WTC11 (cell line): ENCODE data around the gene NMU. TPM values are rescaled to one million over a fixed set of nuclear protein-coding genes. Genes with fewer than 3 reads are reported as not detected.
A peak's percentile ranks its signal among the peaks of the same experiment; 100 is the strongest.

Experiments used
- ATAC-seq: fragments of 200-7000 bp; cut with Tn5 transposase; 2 replicates; pipeline ENCODE4 v1.10.0; 2021; ENCODE audit warnings: mild to moderate bottlenecking, moderate library complexity
- CTCF ChIA-PET: fragments of 300-600 bp; sonication (Branson Sonifier 250); formaldehyde crosslinking; loops from one replicate; lab custom pipeline; 2021; ENCODE audit warnings: antibody characterized with exemption; lab: Charles Lee
- POLR2A ChIA-PET: fragments of 350-600 bp; sonication (Branson Sonifier 250); formaldehyde crosslinking; loops from one replicate; lab custom pipeline; 2021; ENCODE audit warnings: antibody characterized with exemption; lab: Charles Lee
- DNase-seq: peaks from one replicate; pipeline ENCODE4 v3.0.0; 2021; ENCODE audit warnings: low spot score
- H3K27ac Mint-ChIP-seq: 2 replicates; pipeline ENCODE4 v1.8.0; 2021; ENCODE audit warnings: mixed read lengths
- H3K27me3 Mint-ChIP-seq: 2 replicates; pipeline ENCODE4 v1.8.0; 2021; ENCODE audit warnings: low read depth, mild to moderate bottlenecking, moderate library complexity, mixed read lengths
- H3K36me3 Mint-ChIP-seq: 2 replicates; pipeline ENCODE4 v1.8.0; 2021; ENCODE audit warnings: mixed read lengths
- H3K4me1 Mint-ChIP-seq: 2 replicates; pipeline ENCODE4 v1.8.0; 2022; ENCODE audit warnings: mixed read lengths
- H3K4me3 Mint-ChIP-seq: 2 replicates; pipeline ENCODE4 v1.8.0; 2021; ENCODE audit warnings: mild to moderate bottlenecking, moderate library complexity, mixed read lengths
- H3K9me3 Mint-ChIP-seq: 2 replicates; pipeline ENCODE4 v1.8.0; 2021; ENCODE audit warnings: mixed read lengths
- CREB1 ChIP-seq: sonication (generic); formaldehyde crosslinking; IDR thresholded peaks from 2 replicates; pipeline ENCODE4 v1.8.0; 2023; ENCODE audit warnings: mild to moderate bottlenecking, missing genetic modification reagents
- CREM ChIP-seq: sonication (generic); formaldehyde crosslinking; IDR thresholded peaks from 2 replicates; pipeline ENCODE4 v1.8.1; 2022; ENCODE audit warnings: mild to moderate bottlenecking, missing genetic modification reagents, moderate library complexity
- ETV6 ChIP-seq: sonication (generic); formaldehyde crosslinking; IDR thresholded peaks from 2 replicates; pipeline ENCODE4 v1.8.1; 2022; ENCODE audit warnings: mild to moderate bottlenecking, missing genetic modification reagents
- FOXJ3 ChIP-seq: sonication (generic); formaldehyde crosslinking; IDR thresholded peaks from 2 replicates; pipeline ENCODE4 v1.9.0; 2021; ENCODE audit warnings: missing genetic modification reagents, mild to moderate bottlenecking, borderline replicate concordance
- GTF2I ChIP-seq: fragments of 250-450 bp; sonication (Bioruptor Pico); conservative IDR thresholded peaks from 2 replicates; pipeline ENCODE4 v1.4.0; 2021; ENCODE audit warnings: mild to moderate bottlenecking
- HMGA2 ChIP-seq: fragments of 250-450 bp; sonication (Bioruptor Pico); IDR thresholded peaks from 2 replicates; pipeline ENCODE4 v1.4.0; 2021; ENCODE audit warnings: mild to moderate bottlenecking, moderate library complexity
- JAZF1 ChIP-seq: fragments of 250-450 bp; sonication (Bioruptor Pico); IDR thresholded peaks from 2 replicates; pipeline ENCODE4 v1.9.0; 2021; ENCODE audit warnings: moderate library complexity, mild to moderate bottlenecking, inconsistent platforms
- KAT7 ChIP-seq: sonication (generic); formaldehyde crosslinking; IDR thresholded peaks from 2 replicates; pipeline ENCODE4 v1.8.1; 2023; ENCODE audit warnings: missing genetic modification reagents, mild to moderate bottlenecking, borderline replicate concordance
- MYBL2 ChIP-seq: sonication (generic); formaldehyde crosslinking; IDR thresholded peaks from 2 replicates; pipeline ENCODE4 v1.8.1; 2023; ENCODE audit warnings: mild to moderate bottlenecking, moderate library complexity, missing genetic modification reagents
- NR1H2 ChIP-seq: sonication (generic); formaldehyde crosslinking; IDR thresholded peaks from 2 replicates; pipeline ENCODE4 v1.9.0; 2021; ENCODE audit warnings: mild to moderate bottlenecking, moderate library complexity, missing genetic modification reagents
- NR3C1 ChIP-seq: sonication (generic); formaldehyde crosslinking; conservative IDR thresholded peaks from 2 replicates; pipeline ENCODE4 v1.8.1; 2023; ENCODE audit warnings: low read depth, mild to moderate bottlenecking, missing genetic modification reagents
- PRRX2 ChIP-seq: fragments of 250-450 bp; sonication (Bioruptor Pico); IDR thresholded peaks from 2 replicates; pipeline ENCODE4 v1.8.0; 2021; ENCODE audit warnings: mild to moderate bottlenecking
- SOX15 ChIP-seq: fragments of 250-450 bp; sonication (Bioruptor Pico); IDR thresholded peaks from 2 replicates; pipeline ENCODE4 v1.9.0; 2021; ENCODE audit warnings: mild to moderate bottlenecking
- TEAD4 ChIP-seq: sonication (generic); formaldehyde crosslinking; IDR thresholded peaks from 2 replicates; pipeline ENCODE4 v1.8.0; 2022; ENCODE audit warnings: mild to moderate bottlenecking, missing genetic modification reagents
- TP53 ChIP-seq: sonication (generic); formaldehyde crosslinking; IDR thresholded peaks from 2 replicates; pipeline ENCODE4 v1.8.1; 2023; ENCODE audit warnings: mild to moderate bottlenecking, missing genetic modification reagents
- ZBTB21 ChIP-seq: sonication (generic); formaldehyde crosslinking; IDR thresholded peaks from 2 replicates; pipeline ENCODE4 v1.8.1; 2023; ENCODE audit warnings: mild to moderate bottlenecking, missing genetic modification reagents, borderline replicate concordance
- ZNF219 ChIP-seq: sonication (generic); formaldehyde crosslinking; IDR thresholded peaks from 2 replicates; pipeline ENCODE4 v1.8.0; 2023; ENCODE audit warnings: missing genetic modification reagents, mild to moderate bottlenecking, borderline replicate concordance
- ZNF232 ChIP-seq: sonication (generic); formaldehyde crosslinking; IDR thresholded peaks from 2 replicates; pipeline ENCODE4 v1.8.0; 2022; ENCODE audit warnings: mild to moderate bottlenecking, missing genetic modification reagents
- ZNF396 ChIP-seq: fragments of 250-450 bp; sonication (Bioruptor Pico); IDR thresholded peaks from 2 replicates; pipeline ENCODE4 v1.8.0; 2021; ENCODE audit warnings: mild to moderate bottlenecking, moderate library complexity, borderline replicate concordance
- ZNF416 ChIP-seq: fragments of 250-450 bp; sonication (Bioruptor Pico); IDR thresholded peaks from 2 replicates; pipeline ENCODE4 v1.9.0; 2021; ENCODE audit warnings: mild to moderate bottlenecking, inconsistent platforms
- ZNF671 ChIP-seq: fragments of 250-450 bp; sonication (Bioruptor Pico); IDR thresholded peaks from 2 replicates; pipeline ENCODE4 v1.8.0; 2021; ENCODE audit warnings: mild to moderate bottlenecking
- total RNA-seq: library from RNA; stranded (reverse); gene quantifications from 3 replicates; pipeline ENCODE4 v1.2.3, GENCODE V29; 2021
- TF ChIP-seq, protein P1 (sequence below): sonication (generic); formaldehyde crosslinking; conservative IDR thresholded peaks from 2 replicates; pipeline ENCODE4 v1.8.1; 2023; ENCODE audit warnings: mild to moderate bottlenecking, low read depth, missing genetic modification reagents, moderate library complexity
- TF ChIP-seq, protein P2 (sequence below): sonication (generic); formaldehyde crosslinking; IDR thresholded peaks from 2 replicates; pipeline ENCODE4 v1.8.0; 2022; ENCODE audit warnings: mild to moderate bottlenecking, missing genetic modification reagents
- TF ChIP-seq, protein P3 (sequence below): sonication (generic); formaldehyde crosslinking; IDR thresholded peaks from 2 replicates; pipeline ENCODE4 v1.8.0; 2023; ENCODE audit warnings: missing genetic modification reagents
- TF ChIP-seq, protein P4 (sequence below): fragments of 250-450 bp; sonication (Bioruptor Pico); IDR thresholded peaks from 2 replicates; pipeline ENCODE4 v2.1.2; 2022; ENCODE audit warnings: mild to moderate bottlenecking, moderate library complexity
- TF ChIP-seq, protein P5 (sequence below): fragments of 250-450 bp; sonication (Bioruptor Pico); conservative IDR thresholded peaks from 2 replicates; pipeline ENCODE4 v1.9.0; 2021; ENCODE audit warnings: mild to moderate bottlenecking
- TF ChIP-seq, protein P6 (sequence below): sonication (generic); formaldehyde crosslinking; IDR thresholded peaks from 2 replicates; pipeline ENCODE4 v1.8.1; 2022; ENCODE audit warnings: missing genetic modification reagents, borderline replicate concordance

Gene NMU
- total RNA-seq, 1 experiment from 2014 or later, result 43.7 TPM

DNA sequence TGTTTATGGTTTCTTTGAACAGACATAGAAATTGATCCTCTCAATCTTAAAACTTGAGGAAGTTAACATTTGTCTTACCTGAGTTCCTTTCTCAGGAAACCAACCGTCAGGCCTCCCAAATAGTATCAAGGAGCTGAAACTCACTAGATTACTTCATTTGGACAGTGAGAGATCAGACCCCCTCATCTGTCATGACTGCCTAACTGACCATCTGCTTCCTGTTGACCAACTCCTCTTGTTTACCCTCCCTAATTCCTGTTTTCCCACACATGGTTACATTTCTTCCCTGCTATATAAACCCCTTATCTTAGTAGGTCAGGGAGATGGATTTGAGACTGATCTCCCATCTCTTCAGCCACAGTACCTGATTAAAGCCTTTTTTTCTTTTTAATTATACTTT is 46.2 kb upstream of the NMU start (continued):
- no peak for TF ChIP-seq CREB1
- TF ChIP-seq ZNF671 (CRISPR knock-in tag), result no peak
- no peak for TF ChIP-seq ZNF232 (CRISPR knock-in tag)
- no peak for TF ChIP-seq ZNF416
- TF ChIP-seq FOXJ3 (CRISPR knock-in tag), result no peak
- TF ChIP-seq, protein P1, sequence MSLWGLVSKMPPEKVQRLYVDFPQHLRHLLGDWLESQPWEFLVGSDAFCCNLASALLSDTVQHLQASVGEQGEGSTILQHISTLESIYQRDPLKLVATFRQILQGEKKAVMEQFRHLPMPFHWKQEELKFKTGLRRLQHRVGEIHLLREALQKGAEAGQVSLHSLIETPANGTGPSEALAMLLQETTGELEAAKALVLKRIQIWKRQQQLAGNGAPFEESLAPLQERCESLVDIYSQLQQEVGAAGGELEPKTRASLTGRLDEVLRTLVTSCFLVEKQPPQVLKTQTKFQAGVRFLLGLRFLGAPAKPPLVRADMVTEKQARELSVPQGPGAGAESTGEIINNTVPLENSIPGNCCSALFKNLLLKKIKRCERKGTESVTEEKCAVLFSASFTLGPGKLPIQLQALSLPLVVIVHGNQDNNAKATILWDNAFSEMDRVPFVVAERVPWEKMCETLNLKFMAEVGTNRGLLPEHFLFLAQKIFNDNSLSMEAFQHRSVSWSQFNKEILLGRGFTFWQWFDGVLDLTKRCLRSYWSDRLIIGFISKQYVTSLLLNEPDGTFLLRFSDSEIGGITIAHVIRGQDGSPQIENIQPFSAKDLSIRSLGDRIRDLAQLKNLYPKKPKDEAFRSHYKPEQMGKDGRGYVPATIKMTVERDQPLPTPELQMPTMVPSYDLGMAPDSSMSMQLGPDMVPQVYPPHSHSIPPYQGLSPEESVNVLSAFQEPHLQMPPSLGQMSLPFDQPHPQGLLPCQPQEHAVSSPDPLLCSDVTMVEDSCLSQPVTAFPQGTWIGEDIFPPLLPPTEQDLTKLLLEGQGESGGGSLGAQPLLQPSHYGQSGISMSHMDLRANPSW (CRISPR knock-in tag), result no peak

DNA sequence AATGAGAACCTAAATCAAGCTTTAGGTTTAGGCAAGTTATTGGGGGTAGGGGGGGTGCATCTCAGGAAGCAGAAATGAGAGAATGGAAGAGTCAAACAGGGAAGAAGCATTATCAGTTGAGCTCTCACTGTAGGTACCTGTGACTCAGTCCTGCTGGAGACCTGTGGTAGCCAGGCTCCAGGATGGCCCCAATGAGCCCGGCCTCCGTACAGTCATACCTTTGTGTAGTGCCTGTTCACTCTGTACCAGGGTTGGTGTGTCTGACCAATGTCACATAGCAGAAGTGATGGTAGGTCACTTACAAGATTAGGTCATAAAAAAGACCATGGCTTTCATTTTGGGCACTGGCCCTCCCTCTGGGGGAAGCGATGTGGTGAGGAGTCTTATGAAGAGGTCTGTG is 45.3 kb upstream of the NMU start:
- no peak for ATAC-seq

DNA sequence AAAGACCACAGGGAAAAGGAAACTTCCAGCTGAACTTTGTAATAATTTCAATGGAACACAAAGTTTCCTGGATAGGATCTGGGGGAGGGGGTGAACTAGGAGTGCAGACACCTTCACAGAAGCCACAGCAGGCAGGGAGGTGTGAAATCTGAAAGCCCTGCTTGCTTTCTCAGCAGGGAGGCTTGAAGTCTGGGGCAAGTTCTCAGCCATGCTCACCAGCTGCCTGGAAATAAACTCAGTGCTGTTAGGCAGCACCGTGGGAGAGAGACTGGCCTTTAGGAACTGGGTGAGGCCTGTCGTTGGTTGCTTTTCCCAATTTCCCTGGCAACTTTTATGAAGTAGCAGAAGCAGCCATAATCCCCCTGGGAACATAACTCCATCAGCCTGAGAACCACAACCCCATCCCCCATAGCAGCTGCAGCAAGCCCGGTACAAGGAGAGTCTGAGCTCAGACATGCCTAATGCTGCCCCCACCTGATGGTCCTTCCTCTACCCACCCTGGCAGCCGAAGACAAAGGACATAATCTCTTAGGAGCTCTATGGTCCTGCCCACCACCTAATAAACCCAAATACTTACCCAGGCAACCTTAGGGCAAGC is 39.2 kb upstream of the NMU start:
- DNase-seq (no peak), ATAC-seq (peak; percentile 55)
- Mint-ChIP-seq H3K4me1 (peaks cover 16% of the 10 kb centered on the region), H3K4me3 (no peak overlapping the region), H3K27me3 (no peaks in the 10 kb centered on the region; the same call in 1 of the 2 replicates), H3K27ac (no peak overlapping the region; the same call in 1 of the 2 replicates), H3K9me3 (peaks cover 31% of the 10 kb centered on the region), H3K36me3 (peaks cover 3% of the 10 kb centered on the region; the same call in 1 of the 2 replicates)
- CTCF ChIA-PET, result interaction anchor here (0.7 to 1.0 kb wide), 2 partner anchors 38 to 121 kb away, joined by 3 read pairs; no protein-coding TSS in a partner anchor
- POLR2A ChIA-PET, result no interaction called here
- TF ChIP-seq ZNF671 (CRISPR knock-in tag), result no peak
- TF ChIP-seq, protein P2, sequence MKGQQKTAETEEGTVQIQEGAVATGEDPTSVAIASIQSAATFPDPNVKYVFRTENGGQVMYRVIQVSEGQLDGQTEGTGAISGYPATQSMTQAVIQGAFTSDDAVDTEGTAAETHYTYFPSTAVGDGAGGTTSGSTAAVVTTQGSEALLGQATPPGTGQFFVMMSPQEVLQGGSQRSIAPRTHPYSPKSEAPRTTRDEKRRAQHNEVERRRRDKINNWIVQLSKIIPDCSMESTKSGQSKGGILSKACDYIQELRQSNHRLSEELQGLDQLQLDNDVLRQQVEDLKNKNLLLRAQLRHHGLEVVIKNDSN (CRISPR knock-in tag), result no peak
- no peak for TF ChIP-seq MYBL2 (CRISPR knock-in tag)
- TF ChIP-seq KAT7 (CRISPR knock-in tag), result no peak
- TF ChIP-seq TEAD4, result no peak
- no peak for TF ChIP-seq PRRX2 (CRISPR knock-in tag)
- TF ChIP-seq GTF2I (CRISPR knock-in tag), result no peak
- TF ChIP-seq NR1H2 (CRISPR knock-in tag), result no peak
- TF ChIP-seq HMGA2 (CRISPR knock-in tag), result no peak
- TF ChIP-seq ETV6 (CRISPR knock-in tag), result no peak
- TF ChIP-seq ZNF219 (CRISPR knock-in tag), result no peak
- TF ChIP-seq, protein P3, sequence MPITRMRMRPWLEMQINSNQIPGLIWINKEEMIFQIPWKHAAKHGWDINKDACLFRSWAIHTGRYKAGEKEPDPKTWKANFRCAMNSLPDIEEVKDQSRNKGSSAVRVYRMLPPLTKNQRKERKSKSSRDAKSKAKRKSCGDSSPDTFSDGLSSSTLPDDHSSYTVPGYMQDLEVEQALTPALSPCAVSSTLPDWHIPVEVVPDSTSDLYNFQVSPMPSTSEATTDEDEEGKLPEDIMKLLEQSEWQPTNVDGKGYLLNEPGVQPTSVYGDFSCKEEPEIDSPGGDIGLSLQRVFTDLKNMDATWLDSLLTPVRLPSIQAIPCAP, result no peak
- no peak for TF ChIP-seq SOX15 (CRISPR knock-in tag)

More for the DNA sequence above, 45.3 kb upstream of the NMU start:
- no peak for DNase-seq
- Mint-ChIP-seq H3K4me1 (peaks cover 18% of the 10 kb centered on the region), H3K36me3 (no peaks in the 10 kb centered on the region), H3K9me3 (peaks cover 4% of the 10 kb centered on the region; the same call in 1 of the 2 replicates), H3K4me3 (no peak overlapping the region), H3K27me3 (no peaks in the 10 kb centered on the region), H3K27ac (no peak overlapping the region)
- ChIA-PET CTCF (no interaction called here), POLR2A (no interaction called here)
- TF ChIP-seq JAZF1 (CRISPR knock-in tag), result no peak
- TF ChIP-seq, protein P4, sequence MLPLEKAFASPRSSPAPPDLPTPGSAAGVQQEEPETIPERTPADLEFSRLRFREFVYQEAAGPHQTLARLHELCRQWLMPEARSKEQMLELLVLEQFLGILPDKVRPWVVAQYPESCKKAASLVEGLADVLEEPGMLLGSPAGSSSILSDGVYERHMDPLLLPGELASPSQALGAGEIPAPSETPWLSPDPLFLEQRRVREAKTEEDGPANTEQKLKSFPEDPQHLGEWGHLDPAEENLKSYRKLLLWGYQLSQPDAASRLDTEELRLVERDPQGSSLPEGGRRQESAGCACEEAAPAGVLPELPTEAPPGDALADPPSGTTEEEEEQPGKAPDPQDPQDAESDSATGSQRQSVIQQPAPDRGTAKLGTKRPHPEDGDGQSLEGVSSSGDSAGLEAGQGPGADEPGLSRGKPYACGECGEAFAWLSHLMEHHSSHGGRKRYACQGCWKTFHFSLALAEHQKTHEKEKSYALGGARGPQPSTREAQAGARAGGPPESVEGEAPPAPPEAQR, result no peak
- TF ChIP-seq SOX15 (CRISPR knock-in tag), result no peak
- no peak for TF ChIP-seq CREM (CRISPR knock-in tag)
- TF ChIP-seq TP53 (CRISPR knock-in tag), result no peak
- TF ChIP-seq NR3C1 (CRISPR knock-in tag), result no peak
- TF ChIP-seq, protein P5, sequence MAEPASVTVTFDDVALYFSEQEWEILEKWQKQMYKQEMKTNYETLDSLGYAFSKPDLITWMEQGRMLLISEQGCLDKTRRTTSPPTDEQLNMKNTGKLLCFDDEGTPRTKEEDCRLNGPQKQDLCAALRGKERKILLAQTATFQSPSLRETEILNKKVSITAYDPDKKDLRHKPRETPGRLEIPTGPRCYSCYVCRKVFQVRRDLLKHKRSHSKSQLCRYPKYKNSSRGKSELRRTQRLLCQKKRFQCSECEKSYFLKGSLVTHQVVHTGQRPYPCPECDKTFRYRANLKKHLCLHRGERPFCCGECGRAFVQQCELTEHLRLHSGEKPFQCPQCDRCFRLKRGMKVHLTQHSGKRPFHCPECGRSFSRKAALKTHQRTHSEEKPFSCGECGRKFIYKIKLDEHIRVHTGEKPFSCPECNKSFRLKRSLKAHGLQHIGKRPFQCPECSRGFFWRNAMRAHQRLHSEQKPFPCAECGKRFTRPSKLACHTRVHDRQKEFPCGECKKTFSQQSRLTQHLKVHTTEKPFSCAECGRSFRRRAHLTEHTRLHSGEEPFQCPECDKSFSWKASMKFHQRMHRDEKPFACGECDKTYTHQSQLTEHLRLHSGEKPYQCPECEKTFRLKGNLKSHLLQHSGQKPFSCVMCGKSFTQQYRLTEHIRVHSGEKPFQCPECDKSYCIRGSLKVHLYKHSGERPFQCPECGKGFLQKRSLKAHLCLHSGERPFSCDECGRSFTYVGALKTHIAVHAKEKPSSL (CRISPR knock-in tag), result no peak
- no peak for TF ChIP-seq ZNF396
- no peak for TF ChIP-seq ZBTB21 (CRISPR knock-in tag)
- TF ChIP-seq, protein P6, sequence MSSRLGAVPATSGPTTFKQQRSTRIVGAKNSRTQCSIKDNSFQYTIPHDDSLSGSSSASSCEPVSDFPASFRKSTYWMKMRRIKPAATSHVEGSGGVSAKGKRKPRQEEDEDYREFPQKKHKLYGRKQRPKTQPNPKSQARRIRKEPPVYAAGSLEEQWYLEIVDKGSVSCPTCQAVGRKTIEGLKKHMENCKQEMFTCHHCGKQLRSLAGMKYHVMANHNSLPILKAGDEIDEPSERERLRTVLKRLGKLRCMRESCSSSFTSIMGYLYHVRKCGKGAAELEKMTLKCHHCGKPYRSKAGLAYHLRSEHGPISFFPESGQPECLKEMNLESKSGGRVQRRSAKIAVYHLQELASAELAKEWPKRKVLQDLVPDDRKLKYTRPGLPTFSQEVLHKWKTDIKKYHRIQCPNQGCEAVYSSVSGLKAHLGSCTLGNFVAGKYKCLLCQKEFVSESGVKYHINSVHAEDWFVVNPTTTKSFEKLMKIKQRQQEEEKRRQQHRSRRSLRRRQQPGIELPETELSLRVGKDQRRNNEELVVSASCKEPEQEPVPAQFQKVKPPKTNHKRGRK (CRISPR knock-in tag), result no peak
